OCI-LY7 (cell line): ENCODE measurements around the gene MCUB.

ENCODE experiments used
- CTCF ChIP-seq: fragments of 200-600 bp; sonication (generic); conservative IDR thresholded peaks from 2 replicates; pipeline ENCODE4 v1.5.1; 2014; ENCODE audit warnings: mild to moderate bottlenecking, antibody characterized with exemption, low read length, moderate library complexity, mixed read lengths
- EZH2phosphoT487 ChIP-seq: fragments of 200-600 bp; sonication (generic); IDR thresholded peaks from 2 replicates; pipeline ENCODE4 v1.6.1; 2018; ENCODE audit warnings: low read depth, borderline replicate concordance, mild to moderate bottlenecking, mixed run types, antibody characterized with exemption, low read length, moderate library complexity, mixed read lengths

DNA sequence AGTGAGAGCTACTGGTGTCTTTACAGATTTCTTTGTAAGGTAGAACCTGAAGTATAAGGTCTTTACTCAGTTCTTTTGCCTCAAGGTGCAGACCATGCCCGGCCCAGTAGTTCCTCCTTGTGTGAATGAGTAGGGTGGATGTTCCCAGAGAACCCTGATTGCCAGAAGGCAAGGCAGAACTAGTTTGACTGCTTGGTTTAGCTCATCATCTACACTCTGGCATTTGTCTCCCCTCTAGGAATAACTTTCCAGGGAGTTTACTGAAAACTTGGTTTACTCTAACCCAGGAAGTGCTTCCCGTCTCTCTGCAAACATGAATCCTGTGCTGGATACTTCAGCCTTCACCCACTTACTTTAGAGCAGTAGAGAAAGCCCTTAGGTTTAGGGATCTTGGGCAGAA, 29.1 kb downstream of the MCUB start:
- no peak for TF ChIP-seq CTCF
- TF ChIP-seq EZH2phosphoT487 = no peak
